Smooth muscle cell (in vitro differentiated cells): ENCODE data around the gene CTNNA2. TPM values are rescaled to one million over a fixed set of nuclear protein-coding genes. Genes with fewer than 3 reads are reported as not detected.

Source experiments
- DNase-seq: peaks from one replicate; lab custom pipeline; 2025; ENCODE audit not compliant: unreplicated experiment; lab: John Stamatoyannopoulos, UW
- H2AFZ ChIP-seq: fragments of 200-600 bp; sonication (generic); 2 replicates; pipeline ENCODE4 v1.6.0; 2016; ENCODE audit warnings: antibody characterized with exemption, low read depth, mild to moderate bottlenecking
- H3F3A ChIP-seq: fragments of 200-600 bp; sonication (generic); 2 replicates; pipeline ENCODE4 v1.6.0; 2017; ENCODE audit warnings: antibody characterized with exemption, low read depth
- H3K27ac ChIP-seq: fragments of 200-600 bp; sonication (generic); 2 replicates; pipeline ENCODE4 v1.5.1; 2016; ENCODE audit warnings: low read depth, mild to moderate bottlenecking
- H3K27me3 ChIP-seq: fragments of 200-600 bp; sonication (generic); 2 replicates; pipeline ENCODE4 v1.6.1; 2016; ENCODE audit warnings: low read depth, mild to moderate bottlenecking
- H3K36me3 ChIP-seq: fragments of 200-600 bp; sonication (generic); 2 replicates; pipeline ENCODE4 v1.5.1; 2016; ENCODE audit warnings: low read depth
- H3K4me1 ChIP-seq: fragments of 200-600 bp; sonication (generic); 2 replicates; pipeline ENCODE4 v1.5.1; 2016; ENCODE audit warnings: low read depth
- H3K4me2 ChIP-seq: fragments of 200-600 bp; sonication (generic); 2 replicates; pipeline ENCODE4 v1.6.0; 2016; ENCODE audit warnings: mild to moderate bottlenecking
- H3K4me3 ChIP-seq: fragments of 200-600 bp; sonication (generic); 2 replicates; pipeline ENCODE4 v1.5.1; 2016; ENCODE audit warnings: mild to moderate bottlenecking
- H3K79me2 ChIP-seq: fragments of 200-600 bp; sonication (generic); 2 replicates; pipeline ENCODE4 v1.6.0; 2016; ENCODE audit warnings: low read depth, mild to moderate bottlenecking
- H3K9ac ChIP-seq: fragments of 200-600 bp; sonication (generic); 2 replicates; pipeline ENCODE4 v1.6.0; 2016; ENCODE audit warnings: low read depth
- H3K9me3 ChIP-seq: fragments of 200-600 bp; sonication (generic); replicated peaks from 2 replicates; pipeline ENCODE4 v1.5.1; 2016; ENCODE audit warnings: low read depth
- H4K20me1 ChIP-seq: fragments of 200-600 bp; sonication (generic); 2 replicates; pipeline ENCODE4 v1.6.0; 2016; ENCODE audit warnings: low read depth
- CTCF ChIP-seq: fragments of 200-600 bp; sonication (generic); IDR thresholded peaks from 2 replicates; pipeline ENCODE4 v1.5.1; 2017; ENCODE audit warnings: borderline replicate concordance, mild to moderate bottlenecking, antibody characterized with exemption; ENCODE audit not compliant: insufficient read depth, poor library complexity, severe bottlenecking
- WGBS: methylation state at CpG from one replicate; pipeline ENCODE4 v1.1.7; 2016; ENCODE audit warnings: low lambda C conversion rate; 5-methylcytosine and 5-hydroxymethylcytosine counted together
- polyA plus RNA-seq: library from polyadenylated mRNA; unstranded; fragments of >200 nt; fragmentation: Nextera tagmentation; extraction: Ambion mirVana; gene quantifications from 2 replicates; pipeline ENCODE4 v1.2.1, GENCODE V29; 2016
- total RNA-seq: library from RNA; depleted of rRNA; stranded (reverse); fragments of >200 nt; gene quantifications from 2 replicates; pipeline ENCODE4 v1.2.3, GENCODE V29; 2014

The CTNNA2 gene
- total and polyA plus RNA-seq, 2 experiments from 2014 or later = not detected

GRCh38 chr2:80209458-80209857, 696.6 kb downstream of the CTNNA2 start:
- Histone ChIP-seq H3F3A (no peaks in the 10 kb centered on the region), H3K27me3 (no peaks in the 10 kb centered on the region), H3K4me1 (no peaks in the 10 kb centered on the region), H3K36me3 (no peaks in the 10 kb centered on the region), H3K79me2 (no peaks in the 10 kb centered on the region), H3K4me2 (no peak overlapping the region), H4K20me1 (no peaks in the 10 kb centered on the region), H2AFZ (no peak overlapping the region), H3K27ac (no peak overlapping the region), H3K9ac (no peak overlapping the region), H3K9me3 (no peaks in the 10 kb centered on the region), H3K4me3 (no peak overlapping the region)
- DNase-seq = no peak
- TF ChIP-seq CTCF = no peak
- WGBS = 92% methylated on average over 5 of the region's 5 CpGs

- no peaks in the 10 kb centered on the region for H3K79me2 ChIP-seq
- TF ChIP-seq CTCF = no peak
- no peak overlapping the region for H3K27ac ChIP-seq
- no peaks in the 10 kb centered on the region for H3K27me3 ChIP-seq
- no peaks in the 10 kb centered on the region for H3K9me3 ChIP-seq
- no peaks in the 10 kb centered on the region for H3K4me1 ChIP-seq
- H3K4me2 ChIP-seq = no peak overlapping the region
- no peaks in the 10 kb centered on the region for H4K20me1 ChIP-seq
- no peak overlapping the region for H3K9ac ChIP-seq
- no peaks in the 10 kb centered on the region for H3K36me3 ChIP-seq
- DNase-seq = no peak
- H3F3A ChIP-seq = no peaks in the 10 kb centered on the region
- H2AFZ ChIP-seq = no peak overlapping the region
- no peak overlapping the region for H3K4me3 ChIP-seq
These were observed 704.6 kb downstream of the CTNNA2 start for GRCh38 chr2:80217446-80217845.

- no peak for TF ChIP-seq CTCF
- Histone ChIP-seq H3K27ac (no peak overlapping the region), H3K27me3 (no peaks in the 10 kb centered on the region), H3K9ac (no peak overlapping the region), H3K9me3 (no peaks in the 10 kb centered on the region), H3K79me2 (no peaks in the 10 kb centered on the region), H4K20me1 (no peaks in the 10 kb centered on the region), H3K36me3 (no peaks in the 10 kb centered on the region), H3K4me1 (no peaks in the 10 kb centered on the region), H3F3A (no peaks in the 10 kb centered on the region), H3K4me2 (no peak overlapping the region), H2AFZ (no peak overlapping the region), H3K4me3 (no peak overlapping the region)
- no peak for DNase-seq
- WGBS = 98% methylated on average over 2 of the region's 2 CpGs
These were observed 709.8 kb downstream of the CTNNA2 start for GRCh38 chr2:80222644-80223043.

- H3K4me2 ChIP-seq = no peak overlapping the region
- H4K20me1 ChIP-seq = no peaks in the 10 kb centered on the region
- no peaks in the 10 kb centered on the region for H3K4me1 ChIP-seq
- no peaks in the 10 kb centered on the region for H3K9me3 ChIP-seq
- H3K79me2 ChIP-seq = no peaks in the 10 kb centered on the region
- no peaks in the 10 kb centered on the region for H3K27me3 ChIP-seq
- WGBS = 83% methylated on average over 1 of the region's 1 CpG
- H3K27ac ChIP-seq = no peak overlapping the region
- H2AFZ ChIP-seq = no peak overlapping the region
- DNase-seq = no peak
- H3K36me3 ChIP-seq = no peaks in the 10 kb centered on the region
- no peak overlapping the region for H3K9ac ChIP-seq
- TF ChIP-seq CTCF = no peak
- no peak overlapping the region for H3K4me3 ChIP-seq
- H3F3A ChIP-seq = no peaks in the 10 kb centered on the region
These were observed 718.6 kb downstream of the CTNNA2 start for GRCh38 chr2:80231421-80231820.
